NCI-H1694 treated with DMSO at 0.1 percent for 48 hours (cell line): ENCODE measurements around the gene APRT.

ENCODE experiments used
- DNase-seq: peaks from one replicate; lab custom pipeline; 2025; lab: John Stamatoyannopoulos, UW

The APRT gene

GRCh38 chr16:88807626-88808453 is 3.9 kb downstream of the APRT start:
- DNase-seq: no peak

DNA sequence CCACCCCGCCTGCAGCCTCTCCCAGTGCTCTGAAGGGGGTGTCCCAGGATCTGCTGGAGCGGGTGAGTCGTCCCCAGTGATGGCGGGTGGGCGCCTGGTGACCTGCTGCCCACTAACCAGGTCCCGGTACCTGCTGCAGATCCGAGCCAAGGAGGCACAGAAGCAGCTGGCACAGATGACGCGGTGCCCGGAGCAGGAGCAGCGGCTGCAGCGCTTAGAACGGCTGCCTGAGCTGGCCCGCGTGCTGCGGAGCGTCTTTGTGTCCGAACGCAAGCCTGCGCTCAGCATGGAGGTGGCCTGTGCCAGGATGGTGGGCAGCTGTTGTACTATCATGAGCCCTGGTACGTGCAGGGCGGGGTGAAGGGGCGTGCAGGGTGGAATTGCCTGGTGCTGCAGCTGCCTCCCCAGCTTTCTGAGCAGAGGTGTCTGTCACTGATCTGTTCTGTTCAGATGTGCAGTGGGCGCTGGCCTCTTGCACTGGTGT is 4.5 kb downstream of the APRT start:
- DNase-seq: no peak

GRCh38 chr16:88806491-88807111 is 5.1 kb downstream of the APRT start:
- DNase-seq: no peak

DNA sequence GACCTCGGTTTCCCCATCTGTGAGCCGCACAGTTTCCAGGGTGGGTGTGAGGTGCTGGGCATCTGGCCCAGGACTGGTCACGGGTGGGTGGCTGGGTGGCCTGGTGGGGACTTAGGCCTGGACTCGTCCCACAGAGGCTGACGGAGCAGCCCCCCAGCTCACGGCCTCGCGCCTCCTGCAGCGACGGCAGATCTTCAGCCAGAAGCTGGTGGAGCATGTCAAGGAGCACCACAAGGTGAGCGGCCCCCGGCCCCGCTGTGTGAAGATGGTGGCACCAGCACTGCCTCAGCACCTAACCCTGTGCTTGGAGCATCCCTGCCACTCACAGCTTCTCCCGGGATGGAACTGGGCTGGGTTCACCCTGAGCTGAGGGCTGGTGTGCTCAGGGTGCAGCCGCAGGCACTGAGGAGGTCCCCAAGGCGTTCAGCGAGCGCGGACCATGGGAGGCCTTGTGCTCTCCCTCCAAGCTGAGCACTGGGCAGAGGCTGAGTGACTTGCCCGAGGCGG is 5.8 kb downstream of the APRT start:
- no peak for DNase-seq

GRCh38 chr16:88805340-88805715 is 6.4 kb downstream of the APRT start:
- no peak for DNase-seq

DNA sequence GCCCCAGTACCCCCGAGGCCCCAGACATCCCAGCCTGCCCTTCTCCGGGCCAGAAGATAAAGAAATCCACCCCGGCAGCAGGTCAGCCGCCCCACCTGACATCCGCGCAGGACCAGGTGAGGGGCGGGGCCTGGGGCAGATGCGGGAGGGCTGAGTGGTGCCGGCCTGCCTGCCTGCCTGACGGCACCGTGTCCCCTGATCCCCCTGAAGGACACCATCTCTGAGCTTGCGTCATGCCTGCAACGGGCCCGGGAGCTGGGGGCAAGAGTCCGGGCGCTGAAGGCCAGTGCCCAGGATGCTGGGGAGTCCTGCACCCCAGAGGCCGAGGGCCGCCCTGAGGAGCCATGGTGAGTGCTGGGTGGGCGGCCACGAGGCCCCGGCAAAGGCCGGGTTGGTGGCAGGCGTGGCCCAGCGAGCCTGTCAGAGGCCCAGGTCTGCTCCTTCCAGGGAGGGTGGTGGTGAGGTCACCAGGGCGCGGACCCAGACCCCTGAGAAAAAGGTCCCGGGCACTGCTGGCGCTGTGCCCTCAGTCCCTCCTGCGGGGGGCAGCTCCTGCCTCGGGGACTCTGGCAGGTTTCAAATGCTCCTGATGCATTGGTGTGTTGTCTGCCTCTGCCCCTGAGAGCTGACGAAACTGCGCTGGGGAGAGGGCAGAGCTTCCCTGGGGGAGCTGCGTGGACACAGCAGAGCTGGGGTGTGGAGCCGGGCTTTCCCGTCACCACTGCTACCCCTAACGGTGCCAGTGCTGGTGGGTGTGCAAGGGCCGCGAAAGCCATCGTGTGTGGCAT is 7.0 kb downstream of the APRT start:
- DNase-seq: no peak

- DNase-seq: no peak
These were observed 7.6 kb downstream of the APRT start for GRCh38 chr16:88804173-88804551.

- peak; percentile 28 for DNase-seq
These were observed 8.3 kb downstream of the APRT start, which contains the start of gene CDT1 for GRCh38 chr16:88803264-88803987. Gene CDT1, plus strand, starts transcription at chr16:88803789. Its CDS starts 43 bp downstream, at chr16:88803832.

GRCh38 chr16:88800277-88800592 is 11.5 kb downstream of the APRT start:
- no peak for DNase-seq

- DNase-seq: no peak
These were observed 12.0 kb downstream of the APRT start for GRCh38 chr16:88799569-88800276.

- DNase-seq: peak; percentile 64
These were observed 12.8 kb downstream of the APRT start for GRCh38 chr16:88798772-88799455.

DNA sequence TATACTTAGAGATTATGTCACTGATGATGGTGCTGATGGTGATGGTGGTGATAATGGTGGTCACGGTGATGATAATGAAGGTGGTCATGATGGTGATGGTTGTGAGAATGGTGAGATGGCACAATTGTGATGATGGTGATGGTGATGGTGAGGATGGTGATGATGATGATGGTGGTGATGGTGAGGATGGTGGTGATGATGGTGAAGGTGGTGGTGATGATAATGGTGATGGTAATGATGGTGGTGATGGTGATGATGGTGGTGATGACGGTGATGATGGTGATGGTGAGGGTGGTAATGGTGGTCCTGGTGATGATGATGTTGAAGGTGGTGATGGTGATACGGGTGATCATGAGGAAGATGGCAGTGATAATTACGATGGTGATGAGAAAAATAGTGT is 13.7 kb downstream of the APRT start:
- DNase-seq: no peak

GRCh38 chr16:88796278-88796677 is 15.4 kb downstream of the APRT start:
- no peak for DNase-seq

DNA sequence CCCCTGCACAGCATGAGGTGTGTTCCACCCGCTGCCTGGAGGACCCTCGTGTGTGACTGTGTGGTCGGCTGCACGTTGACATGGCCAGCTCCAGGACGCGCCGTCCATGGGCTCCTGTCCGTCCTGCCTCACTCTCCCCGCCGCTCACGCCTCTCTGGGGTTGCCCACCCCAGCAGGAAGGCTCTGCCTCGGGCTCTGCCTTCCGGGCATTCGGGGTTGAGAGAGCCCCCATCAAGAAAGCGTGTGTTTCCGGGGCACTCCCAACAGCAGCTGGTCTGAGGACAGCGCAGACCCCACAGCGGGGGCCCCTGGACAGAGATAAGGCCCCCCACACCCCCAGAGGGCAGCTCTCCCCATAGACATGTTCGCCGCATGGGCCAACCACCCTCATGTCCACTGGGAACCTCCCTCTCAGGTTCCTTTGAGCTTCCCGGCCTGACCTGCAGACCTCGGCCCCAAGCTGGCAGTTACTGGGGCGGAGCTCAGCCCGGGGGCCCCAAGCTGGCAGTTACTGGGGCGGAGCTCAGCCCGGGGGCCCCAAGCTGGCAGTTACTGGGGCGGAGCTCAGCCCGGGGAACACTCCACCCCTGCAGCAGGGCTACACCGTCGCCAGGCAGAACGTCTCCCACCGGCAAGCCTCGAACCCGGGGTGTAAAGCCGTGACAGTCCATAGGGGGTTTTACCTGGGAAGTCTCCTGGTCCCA is 18.3 kb downstream of the APRT start:
- DNase-seq: no peak

DNA sequence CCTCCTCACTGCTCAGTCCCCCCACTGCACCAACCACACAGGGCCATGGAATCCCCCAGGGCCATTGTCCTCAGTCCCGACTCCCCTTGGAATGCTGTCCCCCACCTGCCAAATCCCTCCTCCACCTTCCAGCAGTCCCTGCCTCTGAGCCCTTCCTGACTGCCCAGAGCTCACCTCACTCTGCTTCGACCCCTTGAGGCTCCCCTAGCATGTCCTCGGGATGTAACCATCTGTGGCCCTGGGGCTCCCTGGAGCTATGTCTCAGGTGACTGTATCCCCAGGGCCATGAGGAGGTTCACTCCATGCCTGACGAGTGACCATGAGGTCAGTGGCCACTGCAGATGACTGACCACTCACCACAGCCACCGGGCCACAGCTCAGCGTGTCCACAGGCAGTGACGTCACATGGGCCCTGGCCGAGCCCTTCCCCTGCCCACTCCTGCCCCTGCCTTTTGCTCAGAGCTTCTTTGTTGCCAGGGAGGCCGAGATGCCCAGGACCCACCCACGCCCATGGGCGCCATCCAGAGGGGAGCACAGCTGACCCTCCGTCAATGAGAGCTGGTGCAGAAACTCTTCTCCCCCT is 19.0 kb downstream of the APRT start:
- DNase-seq: no peak

- no peak for DNase-seq
These were observed 19.6 kb downstream of the APRT start for GRCh38 chr16:88792078-88792550.

- no peak for DNase-seq
These were observed 21.2 kb downstream of the APRT start for GRCh38 chr16:88790312-88791211.

GRCh38 chr16:88789594-88789993 is 22.1 kb downstream of the APRT start:
- DNase-seq: no peak
